ENCODE measurements around the gene AP3M1.

Gene AP3M1

GRCh38 chr10:74153676-74154075, 3.0 kb upstream of the AP3M1 start:
- peaks cover 5% of the 10 kb centered on the region for H3K36me3 ChIP-seq (ENCODE audit: control insufficient read depth, low read length)
- peaks cover 26% of the 10 kb centered on the region for H3K4me1 ChIP-seq (ENCODE audit: control insufficient read depth, low read length)
- no peaks in the 10 kb centered on the region for H3K27me3 ChIP-seq (ENCODE audit: control insufficient read depth, low read length)
- peaks cover 72% of the 10 kb centered on the region for H3K79me2 ChIP-seq (ENCODE audit: control insufficient read depth, low read length)
- H4K20me1 ChIP-seq (ENCODE audit: control insufficient read depth, insufficient read depth, low read depth, low read length) = no peaks in the 10 kb centered on the region
- no peaks in the 10 kb centered on the region for H3K9me2 ChIP-seq (replicated peaks; ENCODE audit: control insufficient read depth, low read length)
- no peak overlapping the region for H3K27ac ChIP-seq (ENCODE audit: low read depth, low read length)
- no peak overlapping the region for H3K4me3 ChIP-seq (ENCODE audit: low read length)
- H3F3A ChIP-seq (ENCODE audit: control insufficient read depth, insufficient read depth) = 0 out of 2 replicates have a peak, but pooled peaks cover 7% of the 10 kb centered on the region
- no peak for TF ChIP-seq CTCF (IDR thresholded peaks at IDR 0.05; ENCODE audit: low read depth, low read length, poor library complexity, severe bottlenecking)
- no peak for TF ChIP-seq EZH2phosphoT487 (IDR thresholded peaks at IDR 0.05; ENCODE audit: borderline replicate concordance, low read length)
- H3K9me3 ChIP-seq (ENCODE audit: control insufficient read depth, insufficient read depth, low read length) = no peaks in the 10 kb centered on the region
- peak overlapping the region; percentile 68 for H3K4me2 ChIP-seq (ENCODE audit: low read length)

GRCh38 chr10:74153123-74153522, 2.5 kb upstream of the AP3M1 start:
- Histone ChIP-seq H3K9me3 (ENCODE audit: control insufficient read depth, insufficient read depth, low read length) (no peaks in the 10 kb centered on the region), H3K27ac (ENCODE audit: low read depth, low read length) (no peak overlapping the region), H3K9me2 (replicated peaks; ENCODE audit: control insufficient read depth, low read length) (no peaks in the 10 kb centered on the region), H3K79me2 (ENCODE audit: control insufficient read depth, low read length) (peaks cover 78% of the 10 kb centered on the region), H3K4me2 (ENCODE audit: low read length) (peak overlapping the region; percentile 68), H3K4me1 (ENCODE audit: control insufficient read depth, low read length) (peaks cover 26% of the 10 kb centered on the region), H3K27me3 (ENCODE audit: control insufficient read depth, low read length) (no peaks in the 10 kb centered on the region), H3K36me3 (ENCODE audit: control insufficient read depth, low read length) (peaks cover 8% of the 10 kb centered on the region), H3K4me3 (ENCODE audit: low read length) (peak overlapping the region; percentile 100), H3F3A (ENCODE audit: control insufficient read depth, insufficient read depth) (0 out of 2 replicates have a peak, but pooled peaks cover 2% of the 10 kb centered on the region), H4K20me1 (ENCODE audit: control insufficient read depth, insufficient read depth, low read depth, low read length) (no peaks in the 10 kb centered on the region)
- no peak for TF ChIP-seq CTCF (IDR thresholded peaks at IDR 0.05; ENCODE audit: low read depth, low read length, poor library complexity, severe bottlenecking)
- TF ChIP-seq EZH2phosphoT487 (IDR thresholded peaks at IDR 0.05; ENCODE audit: borderline replicate concordance, low read length) = no peak

GRCh38 chr10:74151879-74152722, 1.5 kb upstream of the AP3M1 start:
- peaks cover 11% of the 10 kb centered on the region for H3K36me3 ChIP-seq (ENCODE audit: control insufficient read depth, low read length)
- H3K4me2 ChIP-seq (ENCODE audit: low read length) = peak overlapping the region; percentile 68
- peaks cover 87% of the 10 kb centered on the region for H3K79me2 ChIP-seq (ENCODE audit: control insufficient read depth, low read length)
- 0 out of 2 replicates have a peak, but pooled peaks cover 2% of the 10 kb centered on the region for H3F3A ChIP-seq (ENCODE audit: control insufficient read depth, insufficient read depth)
- H3K9me3 ChIP-seq (ENCODE audit: control insufficient read depth, insufficient read depth, low read length) = no peaks in the 10 kb centered on the region
- no peaks in the 10 kb centered on the region for H3K9me2 ChIP-seq (replicated peaks; ENCODE audit: control insufficient read depth, low read length)
- H3K27ac ChIP-seq (ENCODE audit: low read depth, low read length) = peak overlapping the region; percentile 72
- H3K27me3 ChIP-seq (ENCODE audit: control insufficient read depth, low read length) = no peaks in the 10 kb centered on the region
- no peaks in the 10 kb centered on the region for H4K20me1 ChIP-seq (ENCODE audit: control insufficient read depth, insufficient read depth, low read depth, low read length)
- TF ChIP-seq EZH2phosphoT487 (IDR thresholded peaks at IDR 0.05; ENCODE audit: borderline replicate concordance, low read length) (no peak), CTCF (IDR thresholded peaks at IDR 0.05; ENCODE audit: low read depth, low read length, poor library complexity, severe bottlenecking) (no peak)
- H3K4me3 ChIP-seq (ENCODE audit: low read length) = peak overlapping the region; percentile 100
- peaks cover 26% of the 10 kb centered on the region for H3K4me1 ChIP-seq (ENCODE audit: control insufficient read depth, low read length)
